ENCODE measurements around the gene NAT14.

The NAT14 gene

GRCh38 chr19:55441692-55442321 lies 43.2 kb upstream of the NAT14 start:
- no peak for DNase-seq (ENCODE audit: low read depth)
- TF ChIP-seq CTCF (conservative IDR thresholded peaks at IDR 0.05; ENCODE audit: low read depth, low read length) = no peak
- no peak overlapping the region for H3K4me3 ChIP-seq (ENCODE audit: low read depth, low read length)

- DNase-seq (ENCODE audit: low read depth) = no peak
- TF ChIP-seq CTCF (conservative IDR thresholded peaks at IDR 0.05; ENCODE audit: low read depth, low read length) = no peak
- H3K4me3 ChIP-seq (ENCODE audit: low read depth, low read length) = no peak overlapping the region
These were observed 42.5 kb upstream of the NAT14 start for GRCh38 chr19:55442372-55442961.

GRCh38 chr19:55443045-55443823 lies 41.8 kb upstream of the NAT14 start, which contains the start of gene SHISA7:
TSS of gene SHISA7 (minus strand) at chr19:55443300. CDS start at chr19:55442863, 437 bp downstream.
- TF ChIP-seq CTCF (conservative IDR thresholded peaks at IDR 0.05; ENCODE audit: low read depth, low read length) = no peak
- no peak for DNase-seq (ENCODE audit: low read depth)
- H3K4me3 ChIP-seq (ENCODE audit: low read depth, low read length) = no peak within 1 kb of the TSS

- no peak for TF ChIP-seq CTCF (conservative IDR thresholded peaks at IDR 0.05; ENCODE audit: low read depth, low read length)
- no peak for DNase-seq (ENCODE audit: low read depth)
- no peak overlapping the region for H3K4me3 ChIP-seq (ENCODE audit: low read depth, low read length)
These were observed 41.0 kb upstream of the NAT14 start for GRCh38 chr19:55443824-55444480.

GRCh38 chr19:55444646-55445045 lies 40.3 kb upstream of the NAT14 start:
- H3K4me3 ChIP-seq (ENCODE audit: low read depth, low read length) = no peak overlapping the region
- no peak for TF ChIP-seq CTCF (conservative IDR thresholded peaks at IDR 0.05; ENCODE audit: low read depth, low read length)
- DNase-seq (ENCODE audit: low read depth) = no peak

- no peak for TF ChIP-seq CTCF (conservative IDR thresholded peaks at IDR 0.05; ENCODE audit: low read depth, low read length)
- H3K4me3 ChIP-seq (ENCODE audit: low read depth, low read length) = no peak overlapping the region
- no peak for DNase-seq (ENCODE audit: low read depth)
These were observed 38.9 kb upstream of the NAT14 start for GRCh38 chr19:55446060-55446459.
